Retinal pigment epithelial cell (primary cell): Measurements from ENCODE around the gene DNAH10.
A peak's percentile ranks its signal among the peaks of the same experiment; 100 is the strongest.

ENCODE experiments used
- DNase-seq: peaks from one replicate; pipeline ENCODE4 v3.0.0-alpha.2; 2010; ENCODE audit warnings: low read depth
- H3K4me3 ChIP-seq: 2 replicates; pipeline ENCODE4 v1.5.1; 2011; ENCODE audit warnings: mild to moderate bottlenecking, low read length, control low read depth, moderate library complexity
- CTCF ChIP-seq: conservative IDR thresholded peaks from 2 replicates; pipeline ENCODE4 v1.5.1; 2011; ENCODE audit warnings: low read depth, low read length, control low read depth, inconsistent platforms

The DNAH10 gene

GRCh38 chr12:123761841-123762714 is at the start of gene DNAH10:
Gene DNAH10, plus strand, starts transcription at chr12:123762301. Its CDS starts 36 bp downstream, at chr12:123762337.
- DNase-seq, result peak; percentile 10
- peak within 1 kb of the TSS; percentile 54 for H3K4me3 ChIP-seq
- TF ChIP-seq CTCF, result peak; percentile 42

- H3K4me3 ChIP-seq, result peak overlapping the region; percentile 85
- no peak for DNase-seq
- no peak for TF ChIP-seq CTCF
These were observed 49.3 kb upstream of the DNAH10 start for GRCh38 chr12:123712780-123713319.

GRCh38 chr12:123713398-123713797 is 48.7 kb upstream of the DNAH10 start:
- H3K4me3 ChIP-seq, result peak overlapping the region; percentile 85

GRCh38 chr12:123713823-123714585 is 48.1 kb upstream of the DNAH10 start:
- no peak for DNase-seq
- no peak for TF ChIP-seq CTCF
- peak overlapping the region; percentile 85 for H3K4me3 ChIP-seq

More at GRCh38 chr12:123713398-123713797, 48.7 kb upstream of the DNAH10 start:
- no peak for TF ChIP-seq CTCF
- DNase-seq, result no peak

- TF ChIP-seq CTCF, result no peak
- no peak overlapping the region for H3K4me3 ChIP-seq
- DNase-seq, result no peak
These were observed 46.9 kb upstream of the DNAH10 start for GRCh38 chr12:123715195-123715594.

GRCh38 chr12:123717350-123717749 is 44.8 kb upstream of the DNAH10 start:
- no peak for DNase-seq
- no peak for TF ChIP-seq CTCF
- H3K4me3 ChIP-seq, result no peak overlapping the region
